ENCODE data around the gene CSTB.

The CSTB gene

GRCh38 chr21:43753439-43753799 is 22.7 kb downstream of the CSTB start:
- no peak overlapping the region for H3K9ac ChIP-seq (ENCODE audit: low read depth, low read length, poor library complexity, severe bottlenecking)

GRCh38 chr21:43752758-43753438 is 23.2 kb downstream of the CSTB start:
- Histone ChIP-seq H3K9me2 (replicated peaks; ENCODE audit: low read depth, low read length) (no peaks in the 10 kb centered on the region), H2AFZ (ENCODE audit: low read length) (no peak overlapping the region), H3F3A (ENCODE audit: low read depth) (no peaks in the 10 kb centered on the region), H3K27me3 (ENCODE audit: insufficient read depth, low read length, poor library complexity, severe bottlenecking) (no peaks in the 10 kb centered on the region), H3K4me2 (ENCODE audit: low read depth, low read length, poor library complexity, severe bottlenecking) (no peak overlapping the region), H3K9me3 (ENCODE audit: insufficient read depth, low read depth, low read length) (no peaks in the 10 kb centered on the region), H3K36me3 (ENCODE audit: insufficient read depth, low read length) (peaks cover 41% of the 10 kb centered on the region; the same call in 1 of the 2 replicates), H3K9ac (ENCODE audit: low read depth, low read length, poor library complexity, severe bottlenecking) (no peak overlapping the region), H3K4me3 (ENCODE audit: low read length, poor library complexity, severe bottlenecking) (no peak overlapping the region), H3K79me2 (ENCODE audit: insufficient read depth, low read length) (no peaks in the 10 kb centered on the region), H4K20me1 (ENCODE audit: insufficient read depth, low read length, poor library complexity, severe bottlenecking) (no peaks in the 10 kb centered on the region), H3K4me1 (ENCODE audit: insufficient read depth, low read length, poor library complexity, severe bottlenecking) (no peaks in the 10 kb centered on the region)
- no peak for TF ChIP-seq EZH2phosphoT487 (IDR thresholded peaks at IDR 0.05; ENCODE audit: borderline replicate concordance)
- TF ChIP-seq CTCF (conservative IDR thresholded peaks at IDR 0.05; ENCODE audit: low read length) = no peak

More at GRCh38 chr21:43753439-43753799, 22.7 kb downstream of the CSTB start:
- Histone ChIP-seq H3K79me2 (ENCODE audit: insufficient read depth, low read length) (no peaks in the 10 kb centered on the region), H3K36me3 (ENCODE audit: insufficient read depth, low read length) (peaks cover 41% of the 10 kb centered on the region; the same call in 1 of the 2 replicates), H3F3A (ENCODE audit: low read depth) (no peaks in the 10 kb centered on the region), H4K20me1 (ENCODE audit: insufficient read depth, low read length, poor library complexity, severe bottlenecking) (no peaks in the 10 kb centered on the region), H3K4me2 (ENCODE audit: low read depth, low read length, poor library complexity, severe bottlenecking) (no peak overlapping the region), H3K9me2 (replicated peaks; ENCODE audit: low read depth, low read length) (no peaks in the 10 kb centered on the region), H2AFZ (ENCODE audit: low read length) (no peak overlapping the region), H3K4me1 (ENCODE audit: insufficient read depth, low read length, poor library complexity, severe bottlenecking) (no peaks in the 10 kb centered on the region), H3K4me3 (ENCODE audit: low read length, poor library complexity, severe bottlenecking) (no peak overlapping the region), H3K27me3 (ENCODE audit: insufficient read depth, low read length, poor library complexity, severe bottlenecking) (no peaks in the 10 kb centered on the region), H3K9me3 (ENCODE audit: insufficient read depth, low read depth, low read length) (no peaks in the 10 kb centered on the region)
- TF ChIP-seq CTCF (conservative IDR thresholded peaks at IDR 0.05; ENCODE audit: low read length) (no peak), EZH2phosphoT487 (IDR thresholded peaks at IDR 0.05; ENCODE audit: borderline replicate concordance) (no peak)

- Histone ChIP-seq H3K4me2 (ENCODE audit: low read depth, low read length, poor library complexity, severe bottlenecking) (no peak overlapping the region), H3K27me3 (ENCODE audit: insufficient read depth, low read length, poor library complexity, severe bottlenecking) (no peaks in the 10 kb centered on the region), H3K79me2 (ENCODE audit: insufficient read depth, low read length) (no peaks in the 10 kb centered on the region), H3K4me1 (ENCODE audit: insufficient read depth, low read length, poor library complexity, severe bottlenecking) (no peaks in the 10 kb centered on the region), H3K9me2 (replicated peaks; ENCODE audit: low read depth, low read length) (no peaks in the 10 kb centered on the region), H4K20me1 (ENCODE audit: insufficient read depth, low read length, poor library complexity, severe bottlenecking) (no peaks in the 10 kb centered on the region), H3K9me3 (ENCODE audit: insufficient read depth, low read depth, low read length) (no peaks in the 10 kb centered on the region), H3K36me3 (ENCODE audit: insufficient read depth, low read length) (peaks cover 48% of the 10 kb centered on the region; the same call in 1 of the 2 replicates), H2AFZ (ENCODE audit: low read length) (no peak overlapping the region), H3K9ac (ENCODE audit: low read depth, low read length, poor library complexity, severe bottlenecking) (no peak overlapping the region), H3K4me3 (ENCODE audit: low read length, poor library complexity, severe bottlenecking) (no peak overlapping the region), H3F3A (ENCODE audit: low read depth) (no peaks in the 10 kb centered on the region)
- no peak for TF ChIP-seq EZH2phosphoT487 (IDR thresholded peaks at IDR 0.05; ENCODE audit: borderline replicate concordance)
- no peak for TF ChIP-seq CTCF (conservative IDR thresholded peaks at IDR 0.05; ENCODE audit: low read length)
Measured at GRCh38 chr21:43751955-43752591, 24.0 kb downstream of the CSTB start.

Measured in Loucy (cell line).